KOPT-K1 (cell line): ENCODE measurements around the gene OR2A7.
"Not testable (repeated sequence)": the region's sequence is repeated elsewhere in the genome, so short reads cannot be mapped to it uniquely, and the experiment has no call there.

Experiments used
- H3K27ac ChIP-seq: fragments of 200-600 bp; sonication (generic); 2 replicates; pipeline ENCODE4 v1.5.1; 2016; ENCODE audit warnings: antibody characterized with exemption, mild to moderate bottlenecking, low read depth, low read length; ENCODE audit not compliant: poor library complexity, severe bottlenecking
- H3K36me3 ChIP-seq: fragments of 200-600 bp; sonication (generic); 2 replicates; pipeline ENCODE4 v1.5.1; 2017; ENCODE audit warnings: antibody characterized with exemption, mild to moderate bottlenecking, low read length, moderate library complexity; ENCODE audit not compliant: insufficient read depth
- H3K9me3 ChIP-seq: fragments of 200-600 bp; sonication (generic); 2 replicates; pipeline ENCODE4 v1.5.1; 2017; ENCODE audit warnings: antibody characterized with exemption, low read length, mild to moderate bottlenecking; ENCODE audit not compliant: insufficient read depth, poor library complexity, severe bottlenecking

The OR2A7 gene

GRCh38 chr7:144275281-144275680 is 10.7 kb upstream of the OR2A7 start:
- not testable (repeated sequence) for H3K36me3 ChIP-seq, H3K9me3 ChIP-seq, H3K27ac ChIP-seq

DNA sequence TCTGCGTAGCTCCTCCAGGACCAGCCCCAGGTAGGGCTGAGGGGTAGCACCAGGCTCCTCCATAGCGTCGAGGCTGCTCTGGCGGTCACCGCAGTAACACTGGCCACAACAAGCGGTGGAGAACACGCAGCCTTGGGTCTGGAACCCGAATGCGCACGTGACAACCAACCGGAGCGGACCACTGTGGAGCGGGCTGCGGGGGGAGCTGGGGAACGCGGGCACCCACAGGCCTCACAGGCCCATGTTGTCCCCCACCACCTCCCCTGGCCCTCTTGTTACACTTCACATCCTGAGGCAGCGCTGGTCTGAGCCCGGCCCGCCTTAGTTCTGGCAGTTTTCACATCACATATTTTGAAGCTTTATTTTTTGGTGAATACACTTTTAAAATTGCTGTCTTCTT is 4.6 kb upstream of the OR2A7 start, which contains the start of gene CTAGE8:
Gene CTAGE8 (minus strand): TSS at position 101 of the 400 bp plus-strand sequence. CDS start 38 bp downstream, at position 63.
- not testable (repeated sequence) for H3K27ac ChIP-seq, H3K36me3 ChIP-seq, H3K9me3 ChIP-seq

DNA sequence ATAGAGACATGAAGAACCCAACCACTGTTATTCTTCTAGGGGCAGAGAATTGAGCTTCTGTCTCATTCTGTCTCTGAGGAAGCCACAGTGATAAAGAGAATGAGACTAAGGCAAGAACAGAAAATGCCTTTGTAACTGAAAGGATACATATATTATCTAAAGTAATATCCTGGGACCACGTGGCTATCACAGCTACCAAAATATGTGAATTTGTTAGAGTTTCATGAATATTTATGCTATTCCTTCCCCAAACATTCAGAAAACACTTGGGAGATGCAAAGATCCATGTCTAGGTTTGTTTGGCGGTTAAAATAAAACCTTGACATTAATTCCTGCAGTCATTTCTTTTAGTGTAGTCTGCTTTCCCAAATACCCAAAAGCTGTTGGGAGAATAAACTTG is 2.5 kb downstream of the OR2A7 start:
- not testable (repeated sequence) for H3K9me3 ChIP-seq, H3K36me3 ChIP-seq, H3K27ac ChIP-seq

DNA sequence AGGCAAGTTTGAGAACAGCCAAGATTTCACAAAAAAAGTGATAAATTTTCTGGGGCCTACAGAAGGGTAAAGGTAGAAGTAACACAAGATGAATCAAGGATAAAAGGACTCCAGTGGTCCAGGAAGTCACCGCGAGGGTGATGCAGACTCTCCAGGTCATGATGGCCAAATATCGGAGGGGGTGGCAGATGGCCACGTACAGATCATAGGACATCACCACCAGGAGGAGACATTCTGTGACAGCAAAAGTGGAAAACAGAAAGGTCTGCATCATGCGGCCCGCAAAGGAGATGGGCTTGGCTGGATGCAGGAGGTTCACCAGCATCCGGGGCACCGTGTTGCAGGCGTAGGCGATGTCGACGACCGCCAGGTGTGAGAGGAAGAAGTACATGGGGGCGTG is 5.5 kb downstream of the OR2A7 start:
- H3K27ac ChIP-seq, H3K36me3 ChIP-seq, H3K9me3 ChIP-seq: not testable (repeated sequence)

GRCh38 chr7:144256112-144256511 is 8.5 kb downstream of the OR2A7 start:
- Histone ChIP-seq H3K27ac (no peak overlapping the region), H3K36me3 (no peaks in the 10 kb centered on the region), H3K9me3 (no peaks in the 10 kb centered on the region)

DNA sequence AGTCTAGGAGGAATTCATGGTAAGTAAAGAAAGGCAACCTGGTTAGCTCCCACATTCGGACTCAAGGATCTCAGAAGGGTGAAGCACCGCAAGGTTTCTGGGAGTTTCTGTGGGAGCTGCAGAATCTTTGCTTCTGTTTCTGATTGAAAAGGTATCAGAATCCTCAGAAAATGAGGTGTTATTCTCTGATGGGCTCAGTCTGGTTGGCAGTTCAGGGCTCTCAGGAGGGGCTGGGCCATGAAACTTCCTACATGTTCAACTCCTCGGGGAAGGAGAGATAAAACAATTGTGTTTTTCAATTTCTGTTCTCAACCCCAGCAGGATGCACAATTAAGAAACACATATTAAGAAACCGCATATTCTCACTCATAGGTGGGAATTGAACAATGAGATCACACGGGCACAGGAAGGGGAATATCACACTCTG is 9.1 kb downstream of the OR2A7 start:
- Histone ChIP-seq H3K36me3 (no peaks in the 10 kb centered on the region), H3K9me3 (no peaks in the 10 kb centered on the region), H3K27ac (no peak overlapping the region)

- not testable (repeated sequence) for H3K27ac ChIP-seq, H3K36me3 ChIP-seq, H3K9me3 ChIP-seq
These were observed 12.3 kb downstream of the OR2A7 start for GRCh38 chr7:144252307-144252706.

- H3K36me3 ChIP-seq, H3K9me3 ChIP-seq, H3K27ac ChIP-seq: not testable (repeated sequence)
These were observed 16.8 kb downstream of the OR2A7 start for GRCh38 chr7:144247674-144248330.

DNA sequence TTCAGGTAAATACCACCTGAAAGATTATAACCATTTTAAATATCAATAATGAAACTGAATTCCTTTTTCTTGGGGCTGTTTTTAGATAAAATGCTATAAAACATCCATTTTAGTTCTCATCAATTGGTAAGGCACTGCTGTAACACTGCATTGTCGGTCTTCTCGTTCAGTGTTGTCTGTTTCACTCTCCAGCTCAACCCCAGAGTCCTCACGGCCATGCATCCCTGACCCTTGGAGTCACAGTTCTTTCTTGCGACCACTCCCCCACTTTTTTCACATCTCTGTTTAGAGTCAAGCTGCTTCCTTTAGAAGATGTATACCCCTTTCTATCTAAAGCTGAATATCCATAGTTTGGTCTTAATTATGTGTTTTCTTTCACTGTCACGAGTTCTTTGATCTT is 17.6 kb downstream of the OR2A7 start:
- not testable (repeated sequence) for H3K9me3 ChIP-seq, H3K36me3 ChIP-seq, H3K27ac ChIP-seq

DNA sequence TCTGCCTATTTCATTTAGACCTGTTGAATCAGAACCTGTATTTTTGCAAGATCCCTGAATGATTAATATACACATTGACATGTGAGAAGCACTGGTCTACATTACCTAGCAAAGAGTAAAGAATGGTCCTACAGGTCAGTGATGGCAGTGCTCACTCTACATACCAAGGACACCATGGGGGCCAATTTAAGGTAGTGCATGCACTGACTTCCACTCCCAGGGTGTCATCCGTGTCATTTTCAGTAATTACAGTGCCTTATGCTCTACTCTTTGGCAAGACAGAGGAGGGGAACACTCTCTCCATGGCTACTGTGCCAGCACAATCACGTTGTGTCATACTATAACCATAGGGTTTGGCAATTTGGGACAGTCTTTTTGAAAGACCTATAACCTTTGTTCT is 19.2 kb downstream of the OR2A7 start:
- not testable (repeated sequence) for H3K9me3 ChIP-seq, H3K36me3 ChIP-seq

GRCh38 chr7:144239365-144239764 is 25.2 kb downstream of the OR2A7 start, which contains the start of gene OR2A42:
Gene OR2A42, minus strand, starts transcription at chr7:144239605. Its CDS starts 6,762 bp downstream, at chr7:144232843.
- not testable (repeated sequence) for H3K36me3 ChIP-seq, H3K27ac ChIP-seq, H3K9me3 ChIP-seq

More for the DNA sequence above, 19.2 kb downstream of the OR2A7 start:
- H3K27ac ChIP-seq: not testable (repeated sequence)

GRCh38 chr7:144238530-144239082 is 26.0 kb downstream of the OR2A7 start:
- not testable (repeated sequence) for H3K9me3 ChIP-seq, H3K36me3 ChIP-seq, H3K27ac ChIP-seq

DNA sequence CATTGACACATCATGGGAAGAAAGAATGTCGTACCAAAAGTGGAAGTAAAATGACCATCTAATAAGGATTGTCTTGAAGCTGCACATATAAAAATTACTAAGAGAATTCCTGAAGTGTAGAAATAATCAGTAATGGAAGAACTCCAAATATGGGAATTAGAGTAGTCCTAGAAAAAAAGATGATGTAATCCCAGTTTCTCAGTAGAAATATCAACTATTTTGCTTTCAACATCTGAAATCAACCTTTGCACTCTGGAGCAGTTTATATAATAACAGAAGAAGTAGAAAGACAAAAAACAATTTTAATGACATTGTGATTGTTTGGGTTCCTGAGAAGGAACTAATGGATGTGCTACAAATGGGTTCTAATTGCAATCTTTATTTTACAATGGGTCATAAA is 31.6 kb downstream of the OR2A7 start:
- not testable (repeated sequence) for H3K9me3 ChIP-seq

DNA sequence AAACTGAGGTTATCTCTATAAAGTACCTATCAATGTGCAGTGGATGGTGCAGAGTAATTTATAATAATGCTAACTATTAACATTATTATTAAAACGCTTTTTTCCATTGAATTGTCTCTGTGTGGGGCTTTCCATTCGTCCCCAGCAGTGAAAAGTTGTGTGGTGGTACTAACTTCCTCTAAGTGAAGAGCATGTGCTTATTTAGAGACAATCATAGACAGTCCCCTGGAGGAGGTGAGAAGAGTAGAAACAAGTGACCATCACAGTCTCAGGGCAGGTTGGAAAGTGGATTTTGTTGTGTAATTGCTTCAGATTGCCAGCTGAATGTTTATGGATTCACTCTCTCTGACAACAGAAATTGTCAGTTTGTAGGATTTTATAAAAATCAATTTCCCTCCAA is 33.6 kb downstream of the OR2A7 start:
- not testable (repeated sequence) for H3K36me3 ChIP-seq, H3K27ac ChIP-seq, H3K9me3 ChIP-seq

More for the DNA sequence above, 31.6 kb downstream of the OR2A7 start:
- H3K36me3 ChIP-seq, H3K27ac ChIP-seq: not testable (repeated sequence)

DNA sequence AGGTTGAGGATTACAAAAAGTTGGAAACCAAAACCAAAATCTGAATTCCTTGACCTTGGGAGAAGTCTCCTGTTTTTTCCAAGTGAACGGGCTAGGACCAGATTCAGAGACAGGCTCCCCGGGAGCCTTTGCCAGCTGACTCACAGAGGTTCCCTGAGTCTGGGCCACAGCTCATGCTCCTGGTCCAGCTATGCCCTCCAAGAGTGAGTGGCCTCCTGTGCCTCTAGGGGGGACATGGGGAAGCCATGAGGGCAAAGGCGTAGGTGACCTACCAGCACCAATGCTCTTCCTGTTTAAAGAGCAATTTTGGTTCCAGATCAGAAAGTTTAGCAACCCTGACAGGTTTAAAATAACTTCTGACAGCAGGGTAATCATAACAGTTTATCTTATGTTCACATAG is 35.8 kb downstream of the OR2A7 start:
- not testable (repeated sequence) for H3K36me3 ChIP-seq, H3K27ac ChIP-seq, H3K9me3 ChIP-seq

DNA sequence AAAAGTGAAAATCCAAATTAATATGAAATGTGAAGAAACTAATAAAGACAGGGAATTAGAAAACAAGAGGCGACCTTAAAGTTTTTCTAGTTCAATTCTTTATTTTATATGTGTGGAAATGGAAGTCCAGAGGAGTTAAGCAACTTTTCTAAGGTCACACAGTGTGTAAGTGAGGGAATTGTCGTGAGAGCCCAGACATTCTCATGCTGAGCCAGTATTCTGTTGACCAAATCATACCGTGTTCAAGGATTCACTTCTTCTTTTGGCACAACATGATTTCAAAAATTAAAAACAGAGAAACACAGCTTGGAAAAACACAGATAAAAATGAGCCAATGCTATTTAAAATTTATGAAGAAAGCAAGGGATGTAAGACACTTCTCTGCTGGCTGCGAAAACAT is 37.7 kb downstream of the OR2A7 start:
- H3K36me3 ChIP-seq, H3K9me3 ChIP-seq: not testable (repeated sequence)

More for the DNA sequence above, 37.7 kb downstream of the OR2A7 start:
- H3K27ac ChIP-seq: not testable (repeated sequence)
